ENCODE data around the gene PCSK1. TPM values are rescaled to one million over a fixed set of nuclear protein-coding genes. Genes with fewer than 3 reads are reported as not detected.
"Not testable (repeated sequence)": the region's sequence is repeated elsewhere in the genome, so short reads cannot be mapped to it uniquely, and the experiment has no call there.

Gene PCSK1
- total RNA-seq, 4 donors from 2014 or later = 0.11 to 1.3 (median 1.3) TPM; not detected in 1

DNA sequence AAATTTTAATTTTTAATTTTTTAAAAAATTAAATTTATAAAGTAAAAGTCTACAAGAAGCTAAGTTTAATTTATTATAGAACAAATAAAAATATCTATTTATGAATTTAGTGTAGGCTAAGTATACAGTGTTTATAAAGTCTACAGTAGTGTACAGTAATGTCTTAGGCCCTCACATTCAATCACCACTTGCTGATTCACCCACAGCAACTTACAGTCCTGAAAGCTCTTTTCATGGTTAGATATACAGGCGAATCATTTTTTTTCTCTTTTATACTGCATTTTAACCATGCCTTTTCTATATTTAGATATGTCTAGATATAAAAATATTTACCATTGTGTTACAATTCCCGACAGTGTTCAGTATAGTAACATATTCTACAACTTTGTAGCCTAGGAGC, 55.9 kb downstream of the PCSK1 start:
- intact Hi-C loops (cut with DNase I) = no loop called here
- Histone ChIP-seq H3K27me3 (no peaks in the 10 kb centered on the region), H3K9me3 (no peaks in the 10 kb centered on the region), H3K4me1 (no peaks in the 10 kb centered on the region), H3K4me3 (no peak overlapping the region), H3K36me3 (no peaks in the 10 kb centered on the region), H3K27ac (replicated peaks in 1 of 4) (no peak overlapping the region)
- no peak for DNase-seq (ENCODE audit: extremely low spot score)
- TF ChIP-seq POLR2A (IDR thresholded peaks at IDR 0.05; ENCODE audit: low read depth) (no peak), EP300 (IDR thresholded peaks at IDR 0.05) (no peak), POLR2AphosphoS5 (IDR thresholded peaks at IDR 0.05) (no peak)
- TF ChIP-seq, protein P1, sequence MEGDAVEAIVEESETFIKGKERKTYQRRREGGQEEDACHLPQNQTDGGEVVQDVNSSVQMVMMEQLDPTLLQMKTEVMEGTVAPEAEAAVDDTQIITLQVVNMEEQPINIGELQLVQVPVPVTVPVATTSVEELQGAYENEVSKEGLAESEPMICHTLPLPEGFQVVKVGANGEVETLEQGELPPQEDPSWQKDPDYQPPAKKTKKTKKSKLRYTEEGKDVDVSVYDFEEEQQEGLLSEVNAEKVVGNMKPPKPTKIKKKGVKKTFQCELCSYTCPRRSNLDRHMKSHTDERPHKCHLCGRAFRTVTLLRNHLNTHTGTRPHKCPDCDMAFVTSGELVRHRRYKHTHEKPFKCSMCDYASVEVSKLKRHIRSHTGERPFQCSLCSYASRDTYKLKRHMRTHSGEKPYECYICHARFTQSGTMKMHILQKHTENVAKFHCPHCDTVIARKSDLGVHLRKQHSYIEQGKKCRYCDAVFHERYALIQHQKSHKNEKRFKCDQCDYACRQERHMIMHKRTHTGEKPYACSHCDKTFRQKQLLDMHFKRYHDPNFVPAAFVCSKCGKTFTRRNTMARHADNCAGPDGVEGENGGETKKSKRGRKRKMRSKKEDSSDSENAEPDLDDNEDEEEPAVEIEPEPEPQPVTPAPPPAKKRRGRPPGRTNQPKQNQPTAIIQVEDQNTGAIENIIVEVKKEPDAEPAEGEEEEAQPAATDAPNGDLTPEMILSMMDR (IDR thresholded peaks at IDR 0.05) = no peak
- 48% methylated on average over 2 of the region's 2 CpGs for WGBS

DNA sequence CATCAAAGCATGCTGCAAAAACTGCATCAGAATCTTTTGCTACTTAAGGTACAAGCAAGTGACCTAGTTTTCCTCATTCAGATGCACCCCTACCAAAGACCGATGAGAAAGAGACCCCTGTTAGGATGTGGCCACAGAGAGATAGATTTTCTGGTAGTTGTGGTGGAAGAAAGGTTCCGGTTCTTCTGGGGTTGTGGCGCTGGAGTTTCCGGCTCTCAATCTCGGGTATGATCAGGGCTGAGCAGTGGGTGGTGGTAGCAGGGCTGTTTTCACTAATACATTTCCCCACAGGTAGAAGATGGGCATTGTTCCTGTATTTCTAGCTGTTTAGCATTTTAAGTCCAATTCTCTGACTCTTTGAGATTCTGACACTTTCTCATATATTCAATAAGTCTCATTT, 58.4 kb downstream of the PCSK1 start:
- Histone ChIP-seq H3K27ac (replicated peaks in 1 of 4) (no peak overlapping the region), H3K27me3 (no peaks in the 10 kb centered on the region), H3K4me3 (no peak overlapping the region), H3K9me3 (no peaks in the 10 kb centered on the region), H3K36me3 (no peaks in the 10 kb centered on the region), H3K4me1 (no peaks in the 10 kb centered on the region)
- TF ChIP-seq, protein P1 (IDR thresholded peaks at IDR 0.05) = no peak
- TF ChIP-seq POLR2A (IDR thresholded peaks at IDR 0.05; ENCODE audit: low read depth) (no peak), POLR2AphosphoS5 (IDR thresholded peaks at IDR 0.05) (no peak), EP300 (IDR thresholded peaks at IDR 0.05) (no peak)
- intact Hi-C loops (cut with DNase I) = no loop called here
- 97% methylated on average over 5 of the region's 5 CpGs for WGBS
- DNase-seq (ENCODE audit: extremely low spot score) = no peak

DNA sequence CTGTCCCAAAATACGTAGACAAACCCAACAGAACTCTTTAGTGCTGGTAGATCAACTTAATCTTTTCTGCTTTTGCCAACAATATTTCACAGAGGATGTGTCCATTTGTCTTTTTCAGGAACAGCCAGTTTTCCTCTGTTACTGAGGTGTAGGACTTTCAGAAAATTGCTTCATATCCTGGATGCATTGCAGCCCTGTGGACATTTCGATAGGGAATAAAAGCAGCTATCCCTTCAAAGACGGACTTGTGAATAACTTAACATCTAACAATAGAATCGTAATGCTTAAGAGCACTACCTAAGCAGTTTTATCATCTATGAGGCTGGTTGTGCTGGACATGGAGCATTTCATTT, 59.7 kb downstream of the PCSK1 start:
- Histone ChIP-seq H3K9me3 (no peaks in the 10 kb centered on the region), H3K27ac (replicated peaks in 1 of 4) (no peak overlapping the region), H3K27me3 (no peaks in the 10 kb centered on the region), H3K4me3 (no peak overlapping the region), H3K4me1 (no peaks in the 10 kb centered on the region), H3K36me3 (no peaks in the 10 kb centered on the region)
- intact Hi-C loops (cut with DNase I) = no loop called here
- no peak for DNase-seq (ENCODE audit: extremely low spot score)
- WGBS = 81% methylated on average over 4 of the region's 4 CpGs
- TF ChIP-seq, protein P1 (IDR thresholded peaks at IDR 0.05) = no peak
- no peak for TF ChIP-seq POLR2A (IDR thresholded peaks at IDR 0.05; ENCODE audit: low read depth)
- TF ChIP-seq EP300 (IDR thresholded peaks at IDR 0.05) = no peak
- TF ChIP-seq POLR2AphosphoS5 (IDR thresholded peaks at IDR 0.05) = no peak

DNA sequence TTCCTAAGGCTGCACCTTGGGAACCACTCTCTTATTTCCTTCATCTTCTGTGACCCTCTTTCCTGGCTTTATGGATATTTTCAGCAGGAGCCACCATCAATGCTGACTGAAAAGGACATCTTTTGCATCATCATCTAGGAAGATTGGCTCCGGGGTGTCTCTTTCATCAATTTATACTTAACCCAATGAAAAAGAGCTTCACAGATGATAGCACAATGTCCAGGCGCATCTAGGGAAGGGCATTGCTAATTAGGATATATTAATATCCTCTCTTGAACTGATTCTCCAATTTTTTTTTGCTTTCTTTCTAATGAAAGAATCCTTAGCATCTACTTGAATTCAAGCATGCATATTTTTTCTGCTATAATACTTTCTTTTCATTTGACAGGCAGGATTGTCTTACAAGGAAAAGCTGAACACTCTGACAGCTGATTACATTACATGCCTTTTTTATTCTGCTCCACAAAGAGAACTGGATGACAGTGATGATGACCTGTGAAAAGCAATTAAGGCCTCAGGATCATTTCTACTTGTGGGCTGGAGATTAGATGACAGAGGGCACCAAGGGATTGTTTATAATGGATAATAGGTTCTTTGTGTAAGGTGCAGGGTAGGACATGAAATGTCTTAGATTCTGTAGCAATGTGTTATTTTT, 60.2 kb downstream of the PCSK1 start:
- no peak for DNase-seq (ENCODE audit: extremely low spot score)
- WGBS = 91% methylated on average over 2 of the region's 2 CpGs
- no peak for TF ChIP-seq EP300 (IDR thresholded peaks at IDR 0.05)
- TF ChIP-seq, protein P1 (IDR thresholded peaks at IDR 0.05) = no peak
- no peak for TF ChIP-seq POLR2AphosphoS5 (IDR thresholded peaks at IDR 0.05)
- TF ChIP-seq POLR2A (IDR thresholded peaks at IDR 0.05; ENCODE audit: low read depth) = no peak
- no peaks in the 10 kb centered on the region for H3K4me1 ChIP-seq
- intact Hi-C loops (cut with DNase I) = no loop called here
- H3K9me3 ChIP-seq = no peaks in the 10 kb centered on the region
- H3K27me3 ChIP-seq = no peaks in the 10 kb centered on the region
- no peaks in the 10 kb centered on the region for H3K36me3 ChIP-seq
- no peak overlapping the region for H3K27ac ChIP-seq (replicated peaks in 1 of 4)
- H3K4me3 ChIP-seq = no peak overlapping the region

DNA sequence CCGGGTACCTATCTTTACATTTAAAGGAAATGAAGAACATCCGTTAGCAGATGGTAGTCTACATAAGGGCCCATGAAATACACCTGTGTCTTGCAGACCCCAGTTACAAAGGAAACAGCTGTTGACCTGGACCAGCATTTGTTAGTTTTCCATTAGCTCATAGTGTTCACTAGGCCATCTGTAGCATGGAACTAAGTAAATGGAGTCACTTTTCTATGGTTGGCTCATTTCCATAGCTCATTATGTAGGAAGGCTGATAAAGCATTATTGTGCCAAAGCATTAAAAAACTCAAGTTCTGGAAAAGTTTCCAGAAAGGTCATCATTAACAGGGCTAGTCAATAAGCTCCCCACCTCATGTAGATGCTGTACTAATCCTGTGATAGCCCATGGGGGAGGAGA, 62.1 kb downstream of the PCSK1 start:
- no peak for DNase-seq (ENCODE audit: extremely low spot score)

DNA sequence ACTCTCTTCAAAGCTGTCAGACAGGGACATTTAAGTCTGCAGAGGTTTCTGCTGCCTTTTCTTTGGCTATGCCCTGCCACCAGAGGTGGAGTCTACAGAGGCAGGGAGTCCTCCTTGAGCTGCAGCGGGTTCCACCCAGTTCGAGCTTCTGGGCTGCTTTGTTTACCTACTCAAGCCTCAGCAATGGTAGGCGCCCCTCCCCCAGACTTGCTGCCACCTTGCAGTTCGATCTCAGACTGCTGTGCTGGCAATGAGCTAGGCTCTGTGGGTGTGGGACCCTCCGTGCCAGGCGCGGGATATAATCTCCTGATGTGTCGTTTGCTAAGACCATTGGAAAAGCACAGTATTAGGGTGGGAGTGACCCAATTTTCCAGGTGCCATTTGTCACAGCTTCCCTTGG, 65.7 kb downstream of the PCSK1 start:
- 83% methylated on average over 4 of the region's 8 CpGs for WGBS
- DNase-seq (ENCODE audit: extremely low spot score); H3K36me3 ChIP-seq; H3K4me3 ChIP-seq; H3K27ac ChIP-seq (replicated peaks in 1 of 4); intact Hi-C loops (cut with DNase I); H3K4me1 ChIP-seq; H3K9me3 ChIP-seq; H3K27me3 ChIP-seq: not testable (repeated sequence)

More for the DNA sequence above, 62.1 kb downstream of the PCSK1 start:
- Histone ChIP-seq H3K27ac (replicated peaks in 1 of 4) (no peak overlapping the region), H3K27me3 (no peaks in the 10 kb centered on the region), H3K4me1 (no peaks in the 10 kb centered on the region), H3K36me3 (no peaks in the 10 kb centered on the region), H3K9me3 (no peaks in the 10 kb centered on the region), H3K4me3 (no peak overlapping the region)
- 68% methylated on average over 2 of the region's 2 CpGs for WGBS
- intact Hi-C loops (cut with DNase I) = no loop called here
- no peak for TF ChIP-seq POLR2AphosphoS5 (IDR thresholded peaks at IDR 0.05)
- TF ChIP-seq POLR2A (IDR thresholded peaks at IDR 0.05; ENCODE audit: low read depth) = no peak
- TF ChIP-seq, protein P1 (IDR thresholded peaks at IDR 0.05) = no peak
- TF ChIP-seq EP300 (IDR thresholded peaks at IDR 0.05) = no peak

Data from esophagus muscularis mucosa (tissue), 4 donors.